ENCODE measurements around the gene DDX17.

- TF ChIP-seq POLR2A (IDR thresholded peaks at IDR 0.05) (no peak), CTCF (IDR thresholded peaks at IDR 0.05) (no peak)
Observed at GRCh38 chr22:38460426-38460840, 45.7 kb downstream of the DDX17 start.
